IPS-18a (cell line): ENCODE data around the gene ADH5.
"Not testable (repeated sequence)": the region's sequence is repeated elsewhere in the genome, so short reads cannot be mapped to it uniquely, and the experiment has no call there.

ENCODE experiments used
- H3K27ac ChIP-seq: one replicate; pipeline ENCODE4 v1.5.1; 2013; ENCODE audit warnings: low read length
- H3K27me3 ChIP-seq: one replicate; pipeline ENCODE4 v1.6.1; 2013; ENCODE audit warnings: mild to moderate bottlenecking, low read length; ENCODE audit not compliant: control insufficient read depth, insufficient read depth
- H3K36me3 ChIP-seq: one replicate; pipeline ENCODE4 v1.6.1; 2013; ENCODE audit warnings: low read depth, low read length; ENCODE audit not compliant: control insufficient read depth
- H3K4me1 ChIP-seq: one replicate; pipeline ENCODE4 v1.6.1; 2013; ENCODE audit warnings: low read depth, low read length; ENCODE audit not compliant: control insufficient read depth
- H3K4me3 ChIP-seq: one replicate; pipeline ENCODE4 v1.5.1; 2013; ENCODE audit warnings: low read length
- H3K9ac ChIP-seq: one replicate; pipeline ENCODE4 v1.6.1; 2013; ENCODE audit warnings: mild to moderate bottlenecking, low read length, moderate library complexity
- H3K9me3 ChIP-seq: one replicate; pipeline ENCODE4 v1.6.1; 2013; ENCODE audit warnings: low read depth, low read length; ENCODE audit not compliant: control insufficient read depth

Gene ADH5

DNA sequence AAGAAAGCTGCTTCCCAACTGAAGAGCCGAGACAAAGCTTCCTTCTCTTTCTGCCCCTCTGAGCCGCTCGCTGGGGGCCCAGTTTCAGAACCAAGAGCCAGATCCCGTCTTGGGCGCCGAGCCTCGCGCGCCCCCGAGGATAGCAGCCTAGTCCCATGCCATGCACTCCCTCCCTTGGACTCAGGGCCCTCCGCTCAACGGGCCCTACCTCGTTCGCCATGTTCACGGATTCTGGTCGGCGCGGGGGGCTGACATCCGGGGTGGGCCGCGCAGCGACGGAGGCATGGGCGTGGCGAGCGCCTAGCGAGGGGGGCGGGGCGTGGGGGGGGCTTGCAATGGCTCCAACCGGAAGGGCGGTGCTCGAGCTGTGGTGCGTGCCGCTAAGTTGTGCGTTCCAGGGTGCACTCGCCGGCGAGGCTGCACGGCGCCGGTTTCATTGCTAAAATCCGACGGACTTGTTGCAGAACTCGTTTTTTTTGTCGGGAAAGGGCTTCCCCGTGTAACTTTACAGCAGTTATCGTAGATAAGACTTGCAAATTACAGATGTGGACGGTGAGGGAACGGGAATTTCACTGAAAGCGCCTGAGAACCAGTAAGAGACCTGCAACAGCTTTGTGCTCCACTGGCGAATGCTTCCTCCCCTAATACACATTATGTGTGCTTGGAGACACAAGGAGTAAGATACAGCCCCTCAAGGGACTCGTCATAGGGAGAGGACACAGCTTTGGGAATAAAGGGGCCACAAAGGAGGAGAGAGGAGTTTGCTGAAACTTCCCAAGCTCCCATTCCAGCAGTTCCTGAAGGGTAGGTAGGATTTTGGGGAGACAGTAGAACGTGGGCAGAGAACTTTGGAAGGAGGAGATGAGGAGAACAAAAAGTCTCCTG lies at the start of gene ADH5:
Gene ADH5, minus strand, starts transcription at position 308 of the 885 bp plus-strand sequence. Its CDS starts 88 bp downstream, at position 220.
- Histone ChIP-seq H3K9ac (peak within 1 kb of the TSS; percentile 81), H3K27ac (peak within 1 kb of the TSS; percentile 83), H3K27me3 (no peaks in the 10 kb centered on the region), H3K36me3 (peaks cover 20% of the 10 kb centered on the region), H3K4me1 (peaks cover 17% of the 10 kb centered on the region), H3K9me3 (no peaks in the 10 kb centered on the region), H3K4me3 (peak within 1 kb of the TSS; percentile 78)

DNA sequence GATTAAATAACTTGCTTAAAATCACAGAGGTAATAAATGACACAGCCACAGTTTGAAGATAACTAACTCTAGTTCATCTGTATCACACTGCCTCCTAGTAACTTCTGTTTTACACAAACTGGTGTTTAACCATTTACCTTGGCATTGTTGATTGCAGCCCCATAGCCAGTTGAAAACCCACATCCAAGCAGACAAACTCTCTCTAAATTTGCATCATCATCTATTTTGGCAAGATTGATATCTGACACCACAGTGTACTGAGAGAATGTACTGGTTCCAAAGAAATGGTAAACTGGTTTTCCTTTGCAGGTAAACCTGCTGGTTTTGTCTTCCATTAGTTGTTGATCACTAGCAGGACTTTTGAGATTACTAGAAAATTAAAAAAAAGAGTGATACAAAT lies 47.7 kb upstream of the ADH5 start:
- H3K9me3 ChIP-seq = no peaks in the 10 kb centered on the region
- no peaks in the 10 kb centered on the region for H3K27me3 ChIP-seq
- H3K36me3 ChIP-seq = no peaks in the 10 kb centered on the region
- no peak overlapping the region for H3K27ac ChIP-seq
- H3K4me3 ChIP-seq = no peak overlapping the region
- no peak overlapping the region for H3K9ac ChIP-seq
- no peaks in the 10 kb centered on the region for H3K4me1 ChIP-seq

DNA sequence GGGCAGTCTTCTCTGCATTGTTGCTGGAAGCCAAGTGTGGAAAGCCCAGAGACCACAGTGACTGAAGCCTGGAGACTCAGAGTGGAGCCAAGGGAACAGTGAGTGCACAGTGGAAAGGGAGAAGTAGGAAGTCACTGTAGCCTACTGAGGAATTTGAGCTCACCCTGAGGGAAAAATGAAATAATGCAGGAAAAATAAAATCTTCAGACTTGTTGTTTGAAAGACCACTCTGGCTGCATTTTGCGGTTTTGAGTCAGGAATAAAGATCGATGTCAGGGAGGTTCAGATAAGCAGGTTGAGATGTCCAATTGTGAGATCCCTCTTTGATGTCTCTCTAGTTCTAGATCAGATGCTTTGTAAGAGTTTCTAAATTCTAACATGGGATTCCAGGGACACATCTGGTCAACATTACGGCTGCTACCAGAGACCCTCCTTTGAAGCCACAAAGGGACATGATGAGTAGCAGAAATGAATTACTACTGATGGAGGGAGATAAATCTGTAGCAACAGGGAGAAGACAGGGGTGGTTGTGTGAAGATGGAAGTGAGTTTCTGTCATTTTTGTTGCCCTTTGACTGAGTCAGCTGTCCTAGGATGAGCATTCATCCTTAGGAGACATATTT lies 47.1 kb upstream of the ADH5 start:
- H3K27ac ChIP-seq = no peak overlapping the region
- no peaks in the 10 kb centered on the region for H3K27me3 ChIP-seq
- no peaks in the 10 kb centered on the region for H3K36me3 ChIP-seq

DNA sequence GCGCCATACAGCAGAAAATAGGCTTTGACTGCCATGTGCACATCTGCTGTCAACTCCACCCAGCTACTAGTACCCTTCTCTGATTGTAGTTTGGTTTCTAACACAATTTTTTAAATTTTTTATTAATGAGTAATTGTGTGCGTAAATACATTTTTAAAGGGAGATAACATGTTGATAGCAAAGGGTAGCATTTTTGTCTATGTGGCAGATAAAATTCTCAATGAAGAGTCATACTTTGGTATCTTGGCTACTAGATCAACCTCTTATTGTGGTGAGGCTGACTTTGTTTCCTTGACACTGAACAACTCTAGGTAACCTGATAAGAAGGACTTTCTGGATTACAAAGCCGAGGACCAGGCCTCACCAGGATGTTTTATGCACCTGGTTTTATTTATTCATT lies 46.0 kb upstream of the ADH5 start:
- no peak overlapping the region for H3K9ac ChIP-seq
- no peaks in the 10 kb centered on the region for H3K27me3 ChIP-seq
- no peaks in the 10 kb centered on the region for H3K4me1 ChIP-seq
- no peak overlapping the region for H3K4me3 ChIP-seq
- no peak overlapping the region for H3K27ac ChIP-seq
- peaks cover 9% of the 10 kb centered on the region for H3K9me3 ChIP-seq
- H3K36me3 ChIP-seq = no peaks in the 10 kb centered on the region

More for the DNA sequence above, 47.1 kb upstream of the ADH5 start:
- Histone ChIP-seq H3K9ac (no peak overlapping the region), H3K4me3 (no peak overlapping the region), H3K4me1 (no peaks in the 10 kb centered on the region), H3K9me3 (no peaks in the 10 kb centered on the region)

DNA sequence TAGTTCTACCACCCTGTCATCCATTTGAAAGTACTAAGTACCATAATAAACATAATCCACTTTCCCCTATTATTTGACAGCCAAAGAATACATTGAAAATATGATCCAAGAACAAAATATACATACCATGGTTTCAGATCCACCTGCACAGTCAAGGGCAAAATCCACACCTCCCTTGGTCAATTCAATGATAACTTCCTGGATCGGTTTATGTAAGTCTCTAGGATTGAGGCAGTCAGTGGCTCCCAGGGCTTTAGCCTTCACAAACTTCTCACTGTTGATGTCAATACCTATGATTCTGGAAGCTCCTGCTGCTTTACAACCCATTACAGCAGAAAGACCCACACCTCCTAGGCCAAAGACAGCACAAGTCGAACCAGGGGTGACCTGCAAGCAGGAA lies 42.8 kb upstream of the ADH5 start:
- peaks cover 15% of the 10 kb centered on the region for H3K9me3 ChIP-seq
- no peak overlapping the region for H3K9ac ChIP-seq
- no peaks in the 10 kb centered on the region for H3K36me3 ChIP-seq
- H3K27ac ChIP-seq = no peak overlapping the region
- no peak overlapping the region for H3K4me3 ChIP-seq
- H3K27me3 ChIP-seq = no peaks in the 10 kb centered on the region
- H3K4me1 ChIP-seq = no peaks in the 10 kb centered on the region

DNA sequence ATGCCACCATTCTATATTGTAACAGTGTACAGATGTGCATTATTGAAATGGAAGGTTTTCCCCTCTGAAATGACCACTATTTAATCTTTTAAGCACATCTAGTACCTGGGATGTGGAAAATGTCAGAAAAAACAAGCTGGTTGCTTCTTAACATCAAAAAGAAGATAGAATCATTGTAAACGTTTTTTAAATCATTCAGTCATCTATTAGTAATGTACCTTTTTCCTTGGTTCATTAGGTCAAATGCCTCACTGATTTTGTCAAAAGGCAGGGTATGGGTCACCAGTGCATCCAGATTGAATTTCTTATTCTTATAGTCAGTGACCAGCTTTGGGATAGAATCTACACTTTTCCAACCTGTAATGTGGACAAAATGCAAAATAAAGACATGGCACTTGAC lies 37.8 kb upstream of the ADH5 start:
- Histone ChIP-seq H3K4me3 (no peak overlapping the region), H3K9ac (no peak overlapping the region), H3K4me1 (no peaks in the 10 kb centered on the region), H3K27ac (no peak overlapping the region), H3K9me3 (peaks cover 15% of the 10 kb centered on the region), H3K36me3 (no peaks in the 10 kb centered on the region), H3K27me3 (no peaks in the 10 kb centered on the region)

DNA sequence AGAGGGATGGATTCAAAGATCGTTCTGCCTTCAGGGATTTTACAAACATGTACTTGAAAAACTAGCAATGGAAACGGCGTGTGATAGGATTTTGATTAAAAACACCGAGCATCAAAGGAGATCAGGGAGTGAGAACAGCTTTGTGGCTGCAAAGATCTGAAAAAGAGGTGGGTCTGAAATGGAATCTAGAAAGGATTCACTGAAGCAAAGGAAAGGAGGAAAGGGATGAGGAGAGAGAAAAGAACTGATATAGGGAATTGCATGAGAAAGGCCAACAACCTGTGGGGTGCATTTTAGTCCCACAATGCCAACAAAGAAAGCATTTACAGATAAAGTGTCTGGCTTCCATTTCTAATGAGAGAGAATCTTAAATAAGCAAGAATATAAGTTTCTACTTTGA lies 32.4 kb upstream of the ADH5 start:
- Histone ChIP-seq H3K9ac (no peak overlapping the region), H3K36me3 (no peaks in the 10 kb centered on the region), H3K4me3 (no peak overlapping the region), H3K27me3 (no peaks in the 10 kb centered on the region), H3K27ac (no peak overlapping the region), H3K9me3 (no peaks in the 10 kb centered on the region), H3K4me1 (peaks cover 9% of the 10 kb centered on the region)

DNA sequence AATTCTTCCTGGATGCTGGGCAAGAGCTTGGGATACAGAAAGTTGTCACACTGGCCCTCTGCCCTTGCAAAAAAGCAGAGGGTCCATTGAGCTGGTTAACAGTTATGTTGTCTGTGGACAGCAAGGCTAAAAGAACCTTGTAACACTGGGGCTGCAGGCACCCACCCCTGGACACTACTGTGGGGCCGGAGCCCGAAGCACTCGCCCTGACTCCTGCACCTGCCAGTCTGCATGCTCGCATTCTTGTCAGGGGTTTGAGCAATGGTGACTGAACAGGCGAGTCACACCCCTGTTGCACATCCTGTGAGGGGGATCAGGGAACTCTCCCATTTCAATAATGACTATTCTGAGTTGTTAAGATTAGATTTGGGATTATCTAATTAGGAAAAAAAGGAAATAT lies 31.9 kb upstream of the ADH5 start:
- H3K36me3 ChIP-seq = no peaks in the 10 kb centered on the region
- no peak overlapping the region for H3K9ac ChIP-seq
- H3K4me1 ChIP-seq = peaks cover 9% of the 10 kb centered on the region
- no peak overlapping the region for H3K4me3 ChIP-seq
- H3K27ac ChIP-seq = no peak overlapping the region
- H3K27me3 ChIP-seq = no peaks in the 10 kb centered on the region
- no peaks in the 10 kb centered on the region for H3K9me3 ChIP-seq

DNA sequence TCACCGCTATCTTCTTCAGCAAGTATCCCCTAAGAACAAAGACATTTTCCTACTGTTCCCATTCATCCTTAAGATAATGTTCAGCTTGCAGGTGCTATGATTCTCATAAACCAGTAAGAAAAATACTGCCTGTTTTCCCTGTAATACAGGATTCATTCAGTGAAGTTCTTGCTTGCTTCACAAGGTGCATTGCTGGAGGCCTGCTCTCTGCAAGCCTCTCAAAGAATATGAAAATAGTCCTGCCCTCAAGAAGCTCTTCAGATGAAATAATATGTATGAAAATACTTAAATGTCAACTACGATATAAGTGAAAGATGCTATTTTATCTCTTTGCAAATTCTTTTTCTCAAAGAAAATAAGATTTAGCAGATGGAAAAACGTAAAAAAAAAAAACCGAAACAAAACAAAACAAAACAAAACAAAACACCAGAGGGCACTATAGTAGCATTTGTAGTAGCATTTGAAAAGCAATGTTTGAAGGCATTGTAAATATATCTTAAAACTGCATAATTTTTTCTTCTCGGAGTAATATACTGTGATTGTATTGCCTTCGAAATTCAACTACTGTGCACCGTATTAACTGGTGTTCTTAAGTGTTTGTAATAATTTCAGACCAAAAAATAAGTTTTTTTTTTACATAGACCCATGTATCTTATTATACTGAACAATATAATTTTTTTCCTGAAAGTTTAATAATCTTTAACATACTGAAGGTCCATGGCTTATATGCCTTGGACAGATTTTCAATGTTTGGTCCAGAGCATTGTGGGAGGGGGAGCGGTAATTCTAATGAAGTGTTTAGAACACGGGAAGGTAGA lies 29.5 kb upstream of the ADH5 start:
- H3K9me3 ChIP-seq = no peaks in the 10 kb centered on the region
- H3K27me3 ChIP-seq = no peaks in the 10 kb centered on the region
- H3K4me1 ChIP-seq = peaks cover 9% of the 10 kb centered on the region
- H3K27ac ChIP-seq = no peak overlapping the region
- no peak overlapping the region for H3K9ac ChIP-seq
- H3K4me3 ChIP-seq = no peak overlapping the region
- H3K36me3 ChIP-seq = no peaks in the 10 kb centered on the region

DNA sequence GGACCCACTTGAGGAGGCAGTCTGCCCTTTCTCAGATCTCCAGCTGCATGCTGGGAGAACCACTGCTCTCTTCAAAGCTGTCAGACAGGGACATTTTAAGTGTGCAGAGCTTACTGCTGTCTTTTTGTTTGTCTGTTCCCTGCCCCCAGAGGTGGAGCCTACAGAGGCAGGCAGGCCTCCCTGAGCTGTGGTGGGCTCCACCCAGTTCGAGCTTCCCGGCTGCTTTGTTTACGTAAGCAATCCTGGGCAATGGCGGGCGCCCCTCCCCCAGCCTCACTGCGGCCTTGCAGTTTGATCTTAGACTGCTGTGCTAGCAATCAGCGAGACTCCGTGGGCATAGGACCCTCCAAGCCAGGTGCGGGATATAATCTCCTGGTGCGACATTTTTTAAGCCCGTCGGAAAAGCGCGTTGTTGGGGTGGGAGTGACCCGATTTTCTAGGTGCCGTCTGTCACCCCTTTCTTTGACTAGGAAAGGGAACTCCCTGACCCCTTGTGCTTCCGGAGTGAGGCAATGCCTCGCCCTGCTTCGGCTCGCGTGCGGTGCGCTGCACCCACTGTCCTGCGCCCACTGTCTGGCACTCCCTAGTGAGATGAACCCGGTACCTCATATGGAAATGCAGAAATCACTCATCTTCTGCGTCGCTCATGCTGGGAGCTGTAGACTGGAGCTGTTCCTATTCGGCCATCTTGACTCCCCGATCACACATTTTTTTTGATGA lies 28.7 kb upstream of the ADH5 start:
- not testable (repeated sequence) for H3K27ac ChIP-seq, H3K9me3 ChIP-seq, H3K27me3 ChIP-seq, H3K9ac ChIP-seq, H3K36me3 ChIP-seq, H3K4me3 ChIP-seq, H3K4me1 ChIP-seq

DNA sequence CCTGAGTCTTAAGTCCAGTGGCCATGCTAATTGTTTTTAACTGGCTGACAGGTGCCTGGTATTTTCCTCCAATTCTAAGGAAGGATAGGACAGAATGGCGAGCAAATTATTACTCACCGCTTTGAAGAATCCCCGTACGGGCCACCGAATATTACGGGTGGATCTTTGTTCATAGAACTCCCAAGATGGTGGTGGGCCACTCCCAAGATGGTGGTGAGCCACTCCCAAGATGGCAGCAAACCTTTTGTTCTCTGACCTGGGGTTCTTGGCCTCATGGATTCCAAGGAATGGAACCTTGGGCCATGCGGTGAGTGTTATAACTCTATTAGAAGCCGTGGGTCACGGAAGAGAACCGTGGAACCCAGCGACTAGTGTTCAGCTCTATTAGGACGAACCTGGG lies 20.7 kb upstream of the ADH5 start:
- not testable (repeated sequence) for H3K4me3 ChIP-seq, H3K4me1 ChIP-seq, H3K9ac ChIP-seq, H3K27me3 ChIP-seq, H3K27ac ChIP-seq, H3K36me3 ChIP-seq, H3K9me3 ChIP-seq
